Cardiac muscle cell (in vitro differentiated cells and primary cell): ENCODE data around the gene POLD3. TPM values are rescaled to one million over a fixed set of nuclear protein-coding genes. Genes with fewer than 3 reads are reported as not detected.

Experiments
- DNase-seq, 2 donors: peaks; one replicate each; pipeline versions ENCODE4 v3.0.0 to v3.0.0-alpha.2; 2010 to 2017; ENCODE audit warnings: low read depth in 1 of 2, low spot score in 1 of 2
- H3K27ac ChIP-seq: fragments of 200-600 bp; sonication (generic); 2 replicates; pipeline ENCODE4 v1.5.1; 2016
- H3K27me3 ChIP-seq: fragments of 200-600 bp; sonication (generic); 2 replicates; pipeline ENCODE4 v1.6.0; 2016; ENCODE audit warnings: control low read depth
- H3K36me3 ChIP-seq: fragments of 200-600 bp; sonication (generic); 2 replicates; pipeline ENCODE4 v1.5.1; 2016; ENCODE audit warnings: control low read depth
- H3K4me1 ChIP-seq: fragments of 200-600 bp; sonication (generic); 2 replicates; pipeline ENCODE4 v1.8.1; 2017; ENCODE audit warnings: low read depth, mild to moderate bottlenecking, mixed run types
- H3K4me3 ChIP-seq: fragments of 200-600 bp; sonication (generic); 2 replicates; pipeline ENCODE4 v1.5.1; 2016; ENCODE audit warnings: mild to moderate bottlenecking
- H3K9me3 ChIP-seq: fragments of 200-600 bp; sonication (generic); 2 replicates; pipeline ENCODE4 v1.5.1; 2017; ENCODE audit warnings: low read depth, mild to moderate bottlenecking, control low read depth
- CTCF ChIP-seq: IDR thresholded peaks from 2 replicates; pipeline ENCODE4 v1.5.1; 2012; ENCODE audit warnings: low read depth, mild to moderate bottlenecking, low read length
- polyA plus RNA-seq: library from polyadenylated mRNA; unstranded; fragments of >200 nt; fragmentation: Nextera tagmentation; extraction: Ambion mirVana; gene quantifications from 2 replicates; pipeline ENCODE4 v1.2.1, GENCODE V29; 2016
- total RNA-seq: library from RNA; depleted of rRNA; stranded (reverse); fragments of >200 nt; gene quantifications from 2 replicates; pipeline ENCODE4 v1.2.3, GENCODE V29; 2016

The POLD3 gene
- total and polyA plus RNA-seq, 2 experiments from 2014 or later: 13.1 to 24.1 TPM

GRCh38 chr11:74633406-74634393 lies 41.3 kb downstream of the POLD3 start:
- Histone ChIP-seq H3K36me3 (peaks cover 5% of the 10 kb centered on the region), H3K27ac (no peak overlapping the region), H3K4me1 (no peaks in the 10 kb centered on the region), H3K27me3 (no peaks in the 10 kb centered on the region), H3K9me3 (no peaks in the 10 kb centered on the region), H3K4me3 (no peak overlapping the region)
- TF ChIP-seq CTCF: no peak
- DNase-seq: no peak

- peak; percentile 50 for TF ChIP-seq CTCF
- no peak overlapping the region for H3K4me3 ChIP-seq
- no peaks in the 10 kb centered on the region for H3K9me3 ChIP-seq
- peaks cover 5% of the 10 kb centered on the region for H3K36me3 ChIP-seq
- no peak overlapping the region for H3K27ac ChIP-seq
- no peaks in the 10 kb centered on the region for H3K4me1 ChIP-seq
- H3K27me3 ChIP-seq: no peaks in the 10 kb centered on the region
- peak in 1 of 2 donors; percentile 52 for DNase-seq
Observed at GRCh38 chr11:74634537-74634936, 42.2 kb downstream of the POLD3 start.

GRCh38 chr11:74636630-74637184 lies 44.3 kb downstream of the POLD3 start:
- Histone ChIP-seq H3K27me3 (no peaks in the 10 kb centered on the region), H3K27ac (no peak overlapping the region), H3K36me3 (peaks cover 9% of the 10 kb centered on the region), H3K9me3 (no peaks in the 10 kb centered on the region), H3K4me1 (no peaks in the 10 kb centered on the region), H3K4me3 (no peak overlapping the region)
- no peak for TF ChIP-seq CTCF
- DNase-seq: peak in 1 of 2 donors; percentile 74

- DNase-seq: no peak
- H3K4me3 ChIP-seq: no peak overlapping the region
- no peaks in the 10 kb centered on the region for H3K4me1 ChIP-seq
- no peak for TF ChIP-seq CTCF
- H3K27ac ChIP-seq: no peak overlapping the region
- no peaks in the 10 kb centered on the region for H3K9me3 ChIP-seq
- H3K36me3 ChIP-seq: peaks cover 9% of the 10 kb centered on the region
- H3K27me3 ChIP-seq: no peaks in the 10 kb centered on the region
Observed at GRCh38 chr11:74637700-74638099, 45.3 kb downstream of the POLD3 start.

- TF ChIP-seq CTCF: no peak
- H3K9me3 ChIP-seq: no peaks in the 10 kb centered on the region
- H3K36me3 ChIP-seq: peaks cover 9% of the 10 kb centered on the region
- H3K4me3 ChIP-seq: no peak overlapping the region
- H3K27me3 ChIP-seq: no peaks in the 10 kb centered on the region
- H3K4me1 ChIP-seq: no peaks in the 10 kb centered on the region
- no peak for DNase-seq
- H3K27ac ChIP-seq: no peak overlapping the region
Observed at GRCh38 chr11:74638869-74639268, 46.5 kb downstream of the POLD3 start.
